ENCODE results near the gene AQP7. TPM values are rescaled to one million over a fixed set of nuclear protein-coding genes. Genes with fewer than 3 reads are reported as not detected.
"Not testable (repeated sequence)": the region's sequence is repeated elsewhere in the genome, so short reads cannot be mapped to it uniquely, and the experiment has no call there.

AQP7 gene
- total RNA-seq, 1 experiment from 2014 or later: not detected

- H3K36me3 ChIP-seq (replicated peaks; ENCODE audit: control insufficient read depth, insufficient read depth, low read length): no peaks in the 10 kb centered on the region
- DNase-seq: peak; percentile 28
- no peak overlapping the region for H3K4me3 ChIP-seq (ENCODE audit: insufficient read depth, low read depth, low read length)
- no peaks in the 10 kb centered on the region for H3K27me3 ChIP-seq (ENCODE audit: control insufficient read depth, insufficient read depth, low read length)
Observed at GRCh38 chr9:33379666-33380389, 22.5 kb downstream of the AQP7 start.

GRCh38 chr9:33378121-33378795 is 24.1 kb downstream of the AQP7 start:
- Histone ChIP-seq H3K36me3 (replicated peaks; ENCODE audit: control insufficient read depth, insufficient read depth, low read length) (no peaks in the 10 kb centered on the region), H3K27me3 (ENCODE audit: control insufficient read depth, insufficient read depth, low read length) (no peaks in the 10 kb centered on the region), H3K4me3 (ENCODE audit: insufficient read depth, low read depth, low read length) (no peak overlapping the region)
- DNase-seq: no peak

GRCh38 chr9:33377089-33377715 is 25.2 kb downstream of the AQP7 start:
- no peak overlapping the region for H3K4me3 ChIP-seq (ENCODE audit: insufficient read depth, low read depth, low read length)
- no peaks in the 10 kb centered on the region for H3K27me3 ChIP-seq (ENCODE audit: control insufficient read depth, insufficient read depth, low read length)
- no peaks in the 10 kb centered on the region for H3K36me3 ChIP-seq (replicated peaks; ENCODE audit: control insufficient read depth, insufficient read depth, low read length)
- DNase-seq: no peak

GRCh38 chr9:33375841-33376321 is 26.5 kb downstream of the AQP7 start:
- no peak for DNase-seq
- no peak overlapping the region for H3K4me3 ChIP-seq (ENCODE audit: insufficient read depth, low read depth, low read length)
- H3K36me3 ChIP-seq (replicated peaks; ENCODE audit: control insufficient read depth, insufficient read depth, low read length): peaks cover 2% of the 10 kb centered on the region; the same call in 1 of the 2 replicates
- no peaks in the 10 kb centered on the region for H3K27me3 ChIP-seq (ENCODE audit: control insufficient read depth, insufficient read depth, low read length)

- H3K36me3 ChIP-seq (replicated peaks; ENCODE audit: control insufficient read depth, insufficient read depth, low read length): peaks cover 7% of the 10 kb centered on the region
- no peak overlapping the region for H3K4me3 ChIP-seq (ENCODE audit: insufficient read depth, low read depth, low read length)
- peak; percentile 47 for DNase-seq
- H3K27me3 ChIP-seq (ENCODE audit: control insufficient read depth, insufficient read depth, low read length): no peaks in the 10 kb centered on the region
Observed at GRCh38 chr9:33375238-33375840, 27.0 kb downstream of the AQP7 start.

GRCh38 chr9:33374634-33375237 is 27.6 kb downstream of the AQP7 start:
- DNase-seq: peak; percentile 87
- Histone ChIP-seq H3K36me3 (replicated peaks; ENCODE audit: control insufficient read depth, insufficient read depth, low read length) (peaks cover 8% of the 10 kb centered on the region), H3K4me3 (ENCODE audit: insufficient read depth, low read depth, low read length) (no peak overlapping the region), H3K27me3 (ENCODE audit: control insufficient read depth, insufficient read depth, low read length) (no peaks in the 10 kb centered on the region)

- Histone ChIP-seq H3K27me3 (ENCODE audit: control insufficient read depth, insufficient read depth, low read length) (no peaks in the 10 kb centered on the region), H3K36me3 (replicated peaks; ENCODE audit: control insufficient read depth, insufficient read depth, low read length) (peaks cover 8% of the 10 kb centered on the region), H3K4me3 (ENCODE audit: insufficient read depth, low read depth, low read length) (no peak overlapping the region)
- no peak for DNase-seq
Observed at GRCh38 chr9:33374190-33374589, 28.2 kb downstream of the AQP7 start.

GRCh38 chr9:33372900-33373299 is 29.5 kb downstream of the AQP7 start:
- no peak for DNase-seq
- Histone ChIP-seq H3K27me3 (ENCODE audit: control insufficient read depth, insufficient read depth, low read length) (no peaks in the 10 kb centered on the region), H3K36me3 (replicated peaks; ENCODE audit: control insufficient read depth, insufficient read depth, low read length) (peaks cover 8% of the 10 kb centered on the region), H3K4me3 (ENCODE audit: insufficient read depth, low read depth, low read length) (no peak overlapping the region)

GRCh38 chr9:33366979-33367480 is 35.3 kb downstream of the AQP7 start:
- H3K27me3 ChIP-seq (ENCODE audit: control insufficient read depth, insufficient read depth, low read length): no peaks in the 10 kb centered on the region
- no peak overlapping the region for H3K4me3 ChIP-seq (ENCODE audit: insufficient read depth, low read depth, low read length)
- DNase-seq: no peak
- peaks cover 15% of the 10 kb centered on the region for H3K36me3 ChIP-seq (replicated peaks; ENCODE audit: control insufficient read depth, insufficient read depth, low read length)

- not testable (repeated sequence) for H3K36me3 ChIP-seq (replicated peaks; ENCODE audit: control insufficient read depth, insufficient read depth, low read length); H3K4me3 ChIP-seq (ENCODE audit: insufficient read depth, low read depth, low read length); DNase-seq; H3K27me3 ChIP-seq (ENCODE audit: control insufficient read depth, insufficient read depth, low read length)
Observed at GRCh38 chr9:33364814-33365213, 37.6 kb downstream of the AQP7 start.

- no peak for DNase-seq
- Histone ChIP-seq H3K36me3 (replicated peaks; ENCODE audit: control insufficient read depth, insufficient read depth, low read length) (peaks cover 7% of the 10 kb centered on the region), H3K27me3 (ENCODE audit: control insufficient read depth, insufficient read depth, low read length) (no peaks in the 10 kb centered on the region), H3K4me3 (ENCODE audit: insufficient read depth, low read depth, low read length) (no peak overlapping the region)
Observed at GRCh38 chr9:33364127-33364526, 38.2 kb downstream of the AQP7 start.

- H3K4me3 ChIP-seq (ENCODE audit: insufficient read depth, low read depth, low read length); DNase-seq; H3K36me3 ChIP-seq (replicated peaks; ENCODE audit: control insufficient read depth, insufficient read depth, low read length); H3K27me3 ChIP-seq (ENCODE audit: control insufficient read depth, insufficient read depth, low read length): not testable (repeated sequence)
Observed at GRCh38 chr9:33358641-33359040, 43.7 kb downstream of the AQP7 start.

GRCh38 chr9:33355933-33356332 is 46.4 kb downstream of the AQP7 start:
- Histone ChIP-seq H3K27me3 (ENCODE audit: control insufficient read depth, insufficient read depth, low read length) (no peaks in the 10 kb centered on the region), H3K36me3 (replicated peaks; ENCODE audit: control insufficient read depth, insufficient read depth, low read length) (no peaks in the 10 kb centered on the region), H3K4me3 (ENCODE audit: insufficient read depth, low read depth, low read length) (no peak overlapping the region)
- DNase-seq: no peak

- H3K27me3 ChIP-seq (ENCODE audit: control insufficient read depth, insufficient read depth, low read length): no peaks in the 10 kb centered on the region
- no peaks in the 10 kb centered on the region for H3K36me3 ChIP-seq (replicated peaks; ENCODE audit: control insufficient read depth, insufficient read depth, low read length)
- DNase-seq: no peak
- no peak overlapping the region for H3K4me3 ChIP-seq (ENCODE audit: insufficient read depth, low read depth, low read length)
Observed at GRCh38 chr9:33354651-33355211, 47.6 kb downstream of the AQP7 start.
